Stromal cell of bone marrow (primary cell): ENCODE data around the gene PAWR.
A peak's percentile ranks its signal among the peaks of the same experiment; 100 is the strongest.
"Not testable (repeated sequence)": the region's sequence is repeated elsewhere in the genome, so short reads cannot be mapped to it uniquely, and the experiment has no call there.

Experiments used
- DNase-seq: peaks from one replicate; pipeline ENCODE4 v3.0.0-alpha.2; 2012; ENCODE audit warnings: low read depth

Gene PAWR

GRCh38 chr12:79591988-79592387 is 98.8 kb downstream of the PAWR start:
- no peak for DNase-seq

- no peak for DNase-seq
Observed at GRCh38 chr12:79590751-79591150, 100.0 kb downstream of the PAWR start.

GRCh38 chr12:79587368-79587767 is 103.4 kb downstream of the PAWR start:
- no peak for DNase-seq

- no peak for DNase-seq
Observed at GRCh38 chr12:79585147-79585546, 105.6 kb downstream of the PAWR start.

- no peak for DNase-seq
Observed at GRCh38 chr12:79573820-79574219, 116.9 kb downstream of the PAWR start.

- DNase-seq = no peak
Observed at GRCh38 chr12:79569679-79570078, 121.1 kb downstream of the PAWR start.

GRCh38 chr12:79567175-79567563 is 123.6 kb downstream of the PAWR start:
- DNase-seq = no peak

GRCh38 chr12:79566452-79567174 is 124.2 kb downstream of the PAWR start:
- no peak for DNase-seq

- DNase-seq = not testable (repeated sequence)
Observed at GRCh38 chr12:79564727-79565350, 125.9 kb downstream of the PAWR start.

- no peak for DNase-seq
Observed at GRCh38 chr12:79563021-79563740, 127.6 kb downstream of the PAWR start.

GRCh38 chr12:79561401-79562132 is 129.2 kb downstream of the PAWR start:
- no peak for DNase-seq

- DNase-seq = no peak
Observed at GRCh38 chr12:79560225-79560889, 130.4 kb downstream of the PAWR start.

GRCh38 chr12:79559591-79559990 is 131.2 kb downstream of the PAWR start:
- DNase-seq = no peak

- no peak for DNase-seq
Observed at GRCh38 chr12:79558924-79559469, 131.8 kb downstream of the PAWR start.

GRCh38 chr12:79557690-79558315 is 133.0 kb downstream of the PAWR start:
- peak; percentile 18 for DNase-seq

GRCh38 chr12:79555028-79555925 is 135.5 kb downstream of the PAWR start:
- DNase-seq = peak; percentile 57

GRCh38 chr12:79553863-79554574 is 136.7 kb downstream of the PAWR start:
- no peak for DNase-seq

GRCh38 chr12:79552192-79552591 is 138.6 kb downstream of the PAWR start:
- DNase-seq = peak; percentile 63

GRCh38 chr12:79549531-79550271 is 141.1 kb downstream of the PAWR start:
- no peak for DNase-seq
